NCI-H128 (cell line): ENCODE results near the gene CDC6.

Experiments
- DNase-seq: peaks from one replicate; lab custom pipeline; 2025; ENCODE audit not compliant: unreplicated experiment; lab: John Stamatoyannopoulos, UW

The CDC6 gene

GRCh38 chr17:40351359-40352236 lies 63.9 kb downstream of the CDC6 start:
- no peak for DNase-seq

- DNase-seq, result no peak
Measured at GRCh38 chr17:40352237-40352778, 64.6 kb downstream of the CDC6 start.

- DNase-seq, result no peak
Measured at GRCh38 chr17:40352779-40353394, 65.2 kb downstream of the CDC6 start.
